SU-DHL-6 (cell line): ENCODE data around the gene DPP3.

ENCODE experiments used
- H2AFZ ChIP-seq: fragments of 200-600 bp; sonication (generic); 2 replicates; pipeline ENCODE4 v1.6.1; 2014; ENCODE audit warnings: low read depth, mild to moderate bottlenecking, moderate library complexity, mixed read lengths, antibody characterized with exemption, low read length; ENCODE audit not compliant: severe bottlenecking
- H3F3A ChIP-seq: fragments of 200-600 bp; shearing (Covaris generic); 2 replicates; pipeline ENCODE4 v1.6.0; 2016; ENCODE audit warnings: antibody characterized with exemption, mild to moderate bottlenecking; ENCODE audit not compliant: insufficient read depth
- H3K27ac ChIP-seq: fragments of 200-600 bp; sonication (generic); 2 replicates; pipeline ENCODE4 v1.5.1; 2016; ENCODE audit warnings: low read depth, mild to moderate bottlenecking, low read length, moderate library complexity, mixed read lengths
- H3K27me3 ChIP-seq: fragments of 200-600 bp; sonication (generic), shearing (Covaris generic); 2 replicates; pipeline ENCODE4 v1.6.0; 2014; ENCODE audit warnings: mild to moderate bottlenecking, low read length
- H3K36me3 ChIP-seq: fragments of 200-600 bp; sonication (generic); 2 replicates; pipeline ENCODE4 v1.6.1; 2014; ENCODE audit warnings: mild to moderate bottlenecking, low read length, mixed read lengths
- H3K4me2 ChIP-seq: fragments of 300-600, 200-600 bp; shearing (Covaris generic), sonication (generic); 2 replicates; pipeline ENCODE4 v1.6.0; 2014; ENCODE audit warnings: low read length, low read depth, mild to moderate bottlenecking; ENCODE audit not compliant: poor library complexity, severe bottlenecking
- H3K4me3 ChIP-seq: fragments of 200-600 bp; sonication (generic); 2 replicates; pipeline ENCODE4 v1.5.1; 2014; ENCODE audit warnings: antibody characterized with exemption, low read length, mild to moderate bottlenecking, mixed read lengths; ENCODE audit not compliant: insufficient read depth, poor library complexity, severe bottlenecking
- H3K79me2 ChIP-seq: fragments of 200-600 bp; sonication (generic); 2 replicates; pipeline ENCODE4 v1.6.1; 2014; ENCODE audit warnings: mild to moderate bottlenecking, low read length, moderate library complexity; ENCODE audit not compliant: insufficient read depth
- H3K9ac ChIP-seq: fragments of 200-600 bp; sonication (generic); 2 replicates; pipeline ENCODE4 v1.7.0; 2014; ENCODE audit warnings: mild to moderate bottlenecking, low read length
- H3K9me2 ChIP-seq: fragments of 200-600 bp; sonication (generic); replicated peaks from 2 replicates; pipeline ENCODE4 v1.6.1; 2014; ENCODE audit warnings: low read length; ENCODE audit not compliant: insufficient read depth
- H3K9me3 ChIP-seq: fragments of 200-600 bp; sonication (generic); 2 replicates; pipeline ENCODE4 v1.6.1; 2014; ENCODE audit warnings: low read length, mixed read lengths; ENCODE audit not compliant: insufficient read depth
- H4K20me1 ChIP-seq: fragments of 200-600 bp; sonication (generic); 2 replicates; pipeline ENCODE4 v1.6.1; 2014; ENCODE audit warnings: low read depth, mild to moderate bottlenecking, antibody characterized with exemption, low read length, moderate library complexity, mixed read lengths
- CTCF ChIP-seq: fragments of 200-600 bp; sonication (generic); IDR thresholded peaks from one replicate; pipeline ENCODE4 v1.5.1; 2017; ENCODE audit warnings: antibody characterized with exemption, mild to moderate bottlenecking, low read length, moderate library complexity; ENCODE audit not compliant: insufficient read depth, poor library complexity, severe bottlenecking
- EZH2phosphoT487 ChIP-seq: fragments of 200-600 bp; sonication (generic), shearing (Covaris generic); conservative IDR thresholded peaks from 2 replicates; pipeline ENCODE4 v1.6.1; 2018; ENCODE audit warnings: mild to moderate bottlenecking, antibody characterized with exemption, low read length, moderate library complexity, mixed read lengths

Gene DPP3

GRCh38 chr11:66493130-66493529 lies 12.9 kb downstream of the DPP3 start:
- Histone ChIP-seq H3K4me2 (no peak overlapping the region), H4K20me1 (no peaks in the 10 kb centered on the region), H3K79me2 (no peaks in the 10 kb centered on the region), H3K36me3 (no peaks in the 10 kb centered on the region), H2AFZ (no peak overlapping the region), H3K27ac (no peak overlapping the region), H3K9me2 (no peaks in the 10 kb centered on the region), H3K9me3 (no peaks in the 10 kb centered on the region), H3K4me3 (no peak overlapping the region), H3K27me3 (no peaks in the 10 kb centered on the region), H3F3A (no peaks in the 10 kb centered on the region), H3K9ac (no peak overlapping the region)
- no peak for TF ChIP-seq CTCF
- no peak for TF ChIP-seq EZH2phosphoT487

GRCh38 chr11:66494458-66494857 lies 14.2 kb downstream of the DPP3 start:
- no peak for TF ChIP-seq EZH2phosphoT487
- no peak for TF ChIP-seq CTCF
- H3F3A ChIP-seq = no peaks in the 10 kb centered on the region
- no peaks in the 10 kb centered on the region for H3K9me3 ChIP-seq
- H3K9me2 ChIP-seq = no peaks in the 10 kb centered on the region
- no peaks in the 10 kb centered on the region for H4K20me1 ChIP-seq
- no peaks in the 10 kb centered on the region for H3K27me3 ChIP-seq
- H3K9ac ChIP-seq = no peak overlapping the region
- no peaks in the 10 kb centered on the region for H3K36me3 ChIP-seq
- no peak overlapping the region for H3K4me3 ChIP-seq
- no peak overlapping the region for H2AFZ ChIP-seq
- H3K4me2 ChIP-seq = no peak overlapping the region
- H3K79me2 ChIP-seq = no peaks in the 10 kb centered on the region
- H3K27ac ChIP-seq = no peak overlapping the region

- Histone ChIP-seq H3K36me3 (no peaks in the 10 kb centered on the region), H3K9ac (no peak overlapping the region), H3K27ac (no peak overlapping the region), H3K4me2 (no peak overlapping the region), H4K20me1 (no peaks in the 10 kb centered on the region), H3K9me3 (no peaks in the 10 kb centered on the region), H3F3A (no peaks in the 10 kb centered on the region), H3K79me2 (no peaks in the 10 kb centered on the region), H2AFZ (no peak overlapping the region), H3K27me3 (no peaks in the 10 kb centered on the region), H3K4me3 (no peak overlapping the region), H3K9me2 (no peaks in the 10 kb centered on the region)
- TF ChIP-seq EZH2phosphoT487 = no peak
- TF ChIP-seq CTCF = no peak
These were observed 14.7 kb downstream of the DPP3 start for GRCh38 chr11:66494935-66495334.
